ENCODE results near the gene CTTNBP2NL. TPM values are rescaled to one million over a fixed set of nuclear protein-coding genes. Genes with fewer than 3 reads are reported as not detected.
"Not testable (repeated sequence)": the region's sequence is repeated elsewhere in the genome, so short reads cannot be mapped to it uniquely, and the experiment has no call there.

The CTTNBP2NL gene
- total RNA-seq, 1 experiment from 2014 or later, result 13.2 TPM

GRCh38 chr1:112429749-112430148, 33.7 kb downstream of the CTTNBP2NL start:
- H3K4me3 ChIP-seq, result no peak overlapping the region
- no peak for DNase-seq
- no peaks in the 10 kb centered on the region for H3K4me1 ChIP-seq
- H3K27ac ChIP-seq, result no peak overlapping the region
- no peaks in the 10 kb centered on the region for H3K27me3 ChIP-seq
- H3K36me3 ChIP-seq, result peaks cover 4% of the 10 kb centered on the region
- H3K9me3 ChIP-seq (replicated peaks), result no peaks in the 10 kb centered on the region

GRCh38 chr1:112431038-112431437, 35.0 kb downstream of the CTTNBP2NL start:
- DNase-seq, result no peak
- no peaks in the 10 kb centered on the region for H3K9me3 ChIP-seq (replicated peaks)
- peaks cover 4% of the 10 kb centered on the region for H3K36me3 ChIP-seq
- H3K4me1 ChIP-seq, result no peaks in the 10 kb centered on the region
- H3K27ac ChIP-seq, result no peak overlapping the region
- no peak overlapping the region for H3K4me3 ChIP-seq
- H3K27me3 ChIP-seq, result no peaks in the 10 kb centered on the region

GRCh38 chr1:112435448-112435847, 39.4 kb downstream of the CTTNBP2NL start:
- DNase-seq, result no peak
- H3K4me1 ChIP-seq, result no peaks in the 10 kb centered on the region
- no peak overlapping the region for H3K4me3 ChIP-seq
- no peaks in the 10 kb centered on the region for H3K27me3 ChIP-seq
- H3K27ac ChIP-seq, result no peak overlapping the region
- no peaks in the 10 kb centered on the region; the same call in 1 of the 2 replicates for H3K9me3 ChIP-seq (replicated peaks)
- H3K36me3 ChIP-seq, result peaks cover 12% of the 10 kb centered on the region

- Histone ChIP-seq H3K9me3 (replicated peaks) (no peaks in the 10 kb centered on the region; the same call in 1 of the 2 replicates), H3K27ac (no peak overlapping the region), H3K27me3 (no peaks in the 10 kb centered on the region), H3K4me1 (no peaks in the 10 kb centered on the region), H3K36me3 (peaks cover 15% of the 10 kb centered on the region), H3K4me3 (no peak overlapping the region)
- no peak for DNase-seq
These were observed 40.6 kb downstream of the CTTNBP2NL start for GRCh38 chr1:112436384-112437156.

- DNase-seq; H3K27ac ChIP-seq; H3K4me3 ChIP-seq; H3K9me3 ChIP-seq (replicated peaks); H3K27me3 ChIP-seq; H3K4me1 ChIP-seq: not testable (repeated sequence)
- H3K36me3 ChIP-seq, result peaks cover 10% of the 10 kb centered on the region; the same call in 1 of the 2 replicates
These were observed 42.1 kb downstream of the CTTNBP2NL start for GRCh38 chr1:112438156-112438555.

GRCh38 chr1:112439592-112439991, 43.6 kb downstream of the CTTNBP2NL start:
- Histone ChIP-seq H3K27ac (no peak overlapping the region), H3K4me3 (no peak overlapping the region), H3K9me3 (replicated peaks) (no peaks in the 10 kb centered on the region; the same call in 1 of the 2 replicates), H3K27me3 (no peaks in the 10 kb centered on the region), H3K4me1 (no peaks in the 10 kb centered on the region), H3K36me3 (peaks cover 10% of the 10 kb centered on the region; the same call in 1 of the 2 replicates)
- DNase-seq, result no peak

GRCh38 chr1:112440574-112440973, 44.6 kb downstream of the CTTNBP2NL start:
- Histone ChIP-seq H3K36me3 (peaks cover 10% of the 10 kb centered on the region; the same call in 1 of the 2 replicates), H3K9me3 (replicated peaks) (no peaks in the 10 kb centered on the region; the same call in 1 of the 2 replicates), H3K4me1 (no peaks in the 10 kb centered on the region), H3K27me3 (no peaks in the 10 kb centered on the region), H3K4me3 (no peak overlapping the region), H3K27ac (no peak overlapping the region)
- DNase-seq, result no peak

- Histone ChIP-seq H3K27me3 (no peaks in the 10 kb centered on the region), H3K9me3 (replicated peaks) (no peaks in the 10 kb centered on the region), H3K4me1 (no peaks in the 10 kb centered on the region), H3K36me3 (peaks cover 3% of the 10 kb centered on the region), H3K27ac (no peak overlapping the region), H3K4me3 (no peak overlapping the region)
- no peak for DNase-seq
These were observed 48.3 kb downstream of the CTTNBP2NL start for GRCh38 chr1:112444269-112444668.

GRCh38 chr1:112445596-112445995, 49.6 kb downstream of the CTTNBP2NL start:
- Histone ChIP-seq H3K4me3 (no peak overlapping the region), H3K27me3 (no peaks in the 10 kb centered on the region), H3K9me3 (replicated peaks) (no peaks in the 10 kb centered on the region), H3K4me1 (no peaks in the 10 kb centered on the region), H3K36me3 (peaks cover 3% of the 10 kb centered on the region), H3K27ac (no peak overlapping the region)
- no peak for DNase-seq

GRCh38 chr1:112446411-112446810, 50.4 kb downstream of the CTTNBP2NL start:
- Histone ChIP-seq H3K27ac (no peak overlapping the region), H3K27me3 (no peaks in the 10 kb centered on the region), H3K36me3 (no peaks in the 10 kb centered on the region; the same call in 1 of the 2 replicates), H3K4me3 (no peak overlapping the region), H3K9me3 (replicated peaks) (no peaks in the 10 kb centered on the region), H3K4me1 (no peaks in the 10 kb centered on the region)
- no peak for DNase-seq

- no peak for DNase-seq
- Histone ChIP-seq H3K27ac (no peak overlapping the region), H3K27me3 (no peaks in the 10 kb centered on the region), H3K36me3 (peaks cover 5% of the 10 kb centered on the region), H3K4me1 (no peaks in the 10 kb centered on the region), H3K9me3 (replicated peaks) (no peaks in the 10 kb centered on the region), H3K4me3 (no peak overlapping the region)
These were observed 53.1 kb downstream of the CTTNBP2NL start for GRCh38 chr1:112448904-112449629.

- Histone ChIP-seq H3K27ac (no peak overlapping the region), H3K36me3 (peaks cover 6% of the 10 kb centered on the region), H3K9me3 (replicated peaks) (no peaks in the 10 kb centered on the region), H3K27me3 (no peaks in the 10 kb centered on the region), H3K4me1 (no peaks in the 10 kb centered on the region), H3K4me3 (no peak overlapping the region)
- no peak for DNase-seq
These were observed 53.6 kb downstream of the CTTNBP2NL start for GRCh38 chr1:112449630-112449983.

GRCh38 chr1:112450773-112451172, 54.8 kb downstream of the CTTNBP2NL start:
- Histone ChIP-seq H3K9me3 (replicated peaks) (no peaks in the 10 kb centered on the region), H3K36me3 (peaks cover 8% of the 10 kb centered on the region), H3K4me1 (no peaks in the 10 kb centered on the region), H3K27ac (no peak overlapping the region), H3K4me3 (no peak overlapping the region), H3K27me3 (no peaks in the 10 kb centered on the region)
- no peak for DNase-seq

- H3K4me3 ChIP-seq; H3K27me3 ChIP-seq; H3K27ac ChIP-seq; H3K4me1 ChIP-seq; H3K9me3 ChIP-seq (replicated peaks); DNase-seq: not testable (repeated sequence)
- H3K36me3 ChIP-seq, result peaks cover 13% of the 10 kb centered on the region
These were observed 55.3 kb downstream of the CTTNBP2NL start for GRCh38 chr1:112451301-112451700.

- Histone ChIP-seq H3K4me3 (no peak overlapping the region), H3K9me3 (replicated peaks) (no peaks in the 10 kb centered on the region), H3K27me3 (no peaks in the 10 kb centered on the region), H3K4me1 (no peaks in the 10 kb centered on the region), H3K27ac (no peak overlapping the region), H3K36me3 (peaks cover 27% of the 10 kb centered on the region)
- DNase-seq, result no peak
These were observed 57.9 kb downstream of the CTTNBP2NL start for GRCh38 chr1:112453876-112454275.
